Body of pancreas (tissue), 4 donors: ENCODE measurements around the gene PSMC6.

Source experiments
- CTCF ChIP-seq, 7 experiments: fragments of 450-650 bp in 4 of 7; fragments of 200-600 bp in 3 of 7; sonication (generic) in 3 of 7; IDR thresholded peaks; one replicate each; pipeline ENCODE4 v1.5.1; 2016 to 2019; ENCODE audit warnings: antibody characterized with exemption in 7 of 7
- POLR2A ChIP-seq, 3 donors: fragments of 450-650 bp; IDR thresholded peaks; one replicate each; pipeline ENCODE4 v1.6.1; 2016; ENCODE audit warnings: antibody characterized with exemption in 3 of 3, mild to moderate bottlenecking in 2 of 3

- TF ChIP-seq CTCF (IDR thresholded peaks at IDR 0.05) = no peak
- TF ChIP-seq POLR2A (IDR thresholded peaks at IDR 0.05) = no peak
These were observed 26.8 kb downstream of the PSMC6 start for GRCh38 chr14:52733824-52734223.
